Karpas-422 (cell line): Measurements from ENCODE around the gene UBP1. TPM values are rescaled to one million over a fixed set of nuclear protein-coding genes. Genes with fewer than 3 reads are reported as not detected.
"Not testable (repeated sequence)": the region's sequence is repeated elsewhere in the genome, so short reads cannot be mapped to it uniquely, and the experiment has no call there.

ENCODE experiments used
- DNase-seq: peaks from one replicate; pipeline ENCODE4 v3.0.0-alpha.2; 2015
- H2AFZ ChIP-seq: fragments of 200-600 bp; sonication (generic); 2 replicates; pipeline ENCODE4 v1.6.1; 2014; ENCODE audit warnings: antibody characterized with exemption, low read length, mixed read lengths
- H3K27ac ChIP-seq: fragments of 200-600 bp; sonication (generic); 2 replicates; pipeline ENCODE4 v1.5.1; 2014; ENCODE audit warnings: mild to moderate bottlenecking, low read length, moderate library complexity
- H3K27me3 ChIP-seq: fragments of 200-600 bp; sonication (generic); 2 replicates; pipeline ENCODE4 v1.6.1; 2014; ENCODE audit warnings: low read length, mixed read lengths
- H3K36me3 ChIP-seq: fragments of 200-600 bp; sonication (generic); 2 replicates; pipeline ENCODE4 v1.6.1; 2014; ENCODE audit warnings: low read length, mixed read lengths; ENCODE audit not compliant: insufficient read depth
- H3K4me1 ChIP-seq: fragments of 200-600 bp; sonication (generic); 2 replicates; pipeline ENCODE4 v1.6.1; 2014; ENCODE audit warnings: mild to moderate bottlenecking, low read length, mixed read lengths
- H3K4me2 ChIP-seq: fragments of 200-600 bp; sonication (generic); 2 replicates; pipeline ENCODE4 v1.6.1; 2014; ENCODE audit warnings: low read length, low read depth, mild to moderate bottlenecking; ENCODE audit not compliant: poor library complexity, severe bottlenecking
- H3K4me3 ChIP-seq: fragments of 200-600 bp; sonication (generic); 2 replicates; pipeline ENCODE4 v1.5.1; 2014; ENCODE audit warnings: mild to moderate bottlenecking, antibody characterized with exemption, low read length, mixed read lengths
- H3K79me2 ChIP-seq: fragments of 200-600 bp; sonication (generic); 2 replicates; pipeline ENCODE4 v1.6.1; 2014; ENCODE audit warnings: mild to moderate bottlenecking, low read length, mixed read lengths
- H3K9ac ChIP-seq: fragments of 200-600 bp; sonication (generic); 2 replicates; pipeline ENCODE4 v1.6.0; 2014; ENCODE audit warnings: low read length
- H3K9me2 ChIP-seq: fragments of 200-600 bp; sonication (generic), shearing (Covaris generic); replicated peaks from 2 replicates; pipeline ENCODE4 v1.6.0; 2014; ENCODE audit warnings: mild to moderate bottlenecking, low read length, moderate library complexity; ENCODE audit not compliant: insufficient read depth
- H3K9me3 ChIP-seq: fragments of 300-700, 200-600 bp; sonication (generic); 2 replicates; pipeline ENCODE4 v1.6.1; 2014; ENCODE audit warnings: low read length, mixed read lengths
- H4K20me1 ChIP-seq: fragments of 200-600 bp; sonication (generic); 2 replicates; pipeline ENCODE4 v1.6.1; 2014; ENCODE audit warnings: mild to moderate bottlenecking, antibody characterized with exemption, low read length, low read depth; ENCODE audit not compliant: insufficient read depth
- total RNA-seq: library from RNA; depleted of rRNA; stranded (reverse); fragments of >200 nt; shearing (Covaris generic); gene quantifications from 2 replicates; pipeline ENCODE4 v1.2.3, GENCODE V29; 2014; ENCODE audit warnings: low replicate concordance

UBP1 gene
- total RNA-seq, 1 experiment from 2014 or later: 95.7 TPM

DNA sequence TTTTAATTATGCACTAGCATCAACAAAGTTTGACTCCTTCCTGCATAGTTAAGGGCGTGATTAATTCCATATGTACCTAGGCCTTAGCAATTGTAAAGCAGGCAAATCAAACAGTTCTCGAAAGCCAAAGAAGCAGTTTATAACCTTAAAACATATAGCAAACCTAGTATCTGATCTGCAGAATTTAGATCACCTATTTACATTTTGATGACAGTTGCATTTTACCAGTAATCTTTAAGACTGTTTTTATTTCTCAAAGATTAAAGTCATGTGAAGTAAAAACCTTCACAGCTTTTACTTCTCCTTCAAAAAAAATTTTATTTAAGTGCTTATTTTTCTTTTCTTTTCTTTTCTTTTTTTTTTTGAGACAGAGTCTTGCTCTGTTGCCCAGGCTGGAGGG is 20.9 kb upstream of the UBP1 start:
- H3K36me3 ChIP-seq: peaks cover 13% of the 10 kb centered on the region; the same call in 1 of the 2 replicates
- H3K4me3 ChIP-seq: no peak overlapping the region
- peaks cover 6% of the 10 kb centered on the region for H3K4me1 ChIP-seq
- DNase-seq: no peak
- no peak overlapping the region for H3K9ac ChIP-seq
- H3K4me2 ChIP-seq: no peak overlapping the region
- no peaks in the 10 kb centered on the region for H3K27me3 ChIP-seq
- H3K9me3 ChIP-seq: peaks cover 12% of the 10 kb centered on the region
- H3K9me2 ChIP-seq: no peaks in the 10 kb centered on the region
- no peak overlapping the region for H3K27ac ChIP-seq
- H3K79me2 ChIP-seq: no peaks in the 10 kb centered on the region
- no peaks in the 10 kb centered on the region for H4K20me1 ChIP-seq
- no peak overlapping the region for H2AFZ ChIP-seq

DNA sequence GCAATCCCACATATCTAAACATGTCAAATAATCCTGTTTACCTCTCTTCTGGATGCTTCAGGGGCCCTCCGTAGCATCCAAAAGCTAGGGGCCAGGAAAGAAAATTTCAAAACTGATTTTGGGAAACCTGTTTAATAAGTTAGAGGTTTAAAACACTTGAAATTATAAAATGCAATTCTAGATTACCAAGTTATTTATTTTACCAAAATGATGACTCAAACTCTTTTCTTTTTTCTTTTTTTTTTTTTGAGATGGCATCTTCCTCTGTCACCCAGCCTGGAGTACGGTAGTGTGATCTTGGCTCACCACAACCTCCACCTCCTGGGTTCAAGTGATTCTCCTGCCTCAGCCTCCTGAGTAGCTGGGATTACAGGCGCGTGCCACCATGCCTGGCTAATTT is 19.4 kb upstream of the UBP1 start:
- not testable (repeated sequence) for DNase-seq, H3K4me2 ChIP-seq, H3K27me3 ChIP-seq, H4K20me1 ChIP-seq, H3K79me2 ChIP-seq, H3K4me3 ChIP-seq, H3K27ac ChIP-seq, H3K36me3 ChIP-seq, H3K9ac ChIP-seq, H3K4me1 ChIP-seq, H2AFZ ChIP-seq, H3K9me2 ChIP-seq
- peaks cover 12% of the 10 kb centered on the region for H3K9me3 ChIP-seq

- no peak overlapping the region for H3K4me2 ChIP-seq
- no peaks in the 10 kb centered on the region for H3K79me2 ChIP-seq
- no peak overlapping the region for H2AFZ ChIP-seq
- no peaks in the 10 kb centered on the region for H4K20me1 ChIP-seq
- H3K9me2 ChIP-seq: no peaks in the 10 kb centered on the region
- peaks cover 10% of the 10 kb centered on the region; the same call in 1 of the 2 replicates for H3K36me3 ChIP-seq
- no peaks in the 10 kb centered on the region for H3K27me3 ChIP-seq
- H3K27ac ChIP-seq: no peak overlapping the region
- DNase-seq: no peak
- peaks cover 12% of the 10 kb centered on the region for H3K9me3 ChIP-seq
- H3K4me1 ChIP-seq: no peaks in the 10 kb centered on the region
- no peak overlapping the region for H3K9ac ChIP-seq
- H3K4me3 ChIP-seq: no peak overlapping the region
These were observed 18.2 kb upstream of the UBP1 start for GRCh38 chr3:33458446-33458845.

DNA sequence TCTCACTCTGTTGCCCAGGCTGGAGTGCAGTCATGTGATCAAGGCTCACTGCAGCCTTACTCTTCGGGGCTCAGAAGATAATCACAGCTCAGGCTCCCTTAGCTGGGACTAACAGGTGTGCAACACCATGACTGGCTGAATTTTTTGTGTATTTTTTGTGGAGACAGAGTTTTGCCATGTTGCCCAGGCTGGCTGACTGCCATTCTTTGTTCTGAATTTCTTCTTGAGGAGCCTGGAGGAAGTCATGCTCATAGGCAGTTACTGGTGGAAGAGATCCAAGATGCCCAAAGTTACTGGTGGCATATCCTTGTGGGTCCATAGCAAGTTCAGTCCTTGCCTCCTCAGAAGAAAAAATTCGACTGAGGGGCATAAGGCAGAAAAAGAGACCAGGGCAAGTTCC is 16.6 kb upstream of the UBP1 start:
- Histone ChIP-seq H2AFZ (no peak overlapping the region), H3K9me2 (no peaks in the 10 kb centered on the region), H3K36me3 (peaks cover 10% of the 10 kb centered on the region; the same call in 1 of the 2 replicates), H3K4me3 (no peak overlapping the region), H4K20me1 (no peaks in the 10 kb centered on the region), H3K9me3 (peaks cover 12% of the 10 kb centered on the region), H3K4me2 (no peak overlapping the region), H3K4me1 (no peaks in the 10 kb centered on the region), H3K79me2 (no peaks in the 10 kb centered on the region), H3K9ac (no peak overlapping the region), H3K27me3 (no peaks in the 10 kb centered on the region), H3K27ac (no peak overlapping the region)
- DNase-seq: no peak

DNA sequence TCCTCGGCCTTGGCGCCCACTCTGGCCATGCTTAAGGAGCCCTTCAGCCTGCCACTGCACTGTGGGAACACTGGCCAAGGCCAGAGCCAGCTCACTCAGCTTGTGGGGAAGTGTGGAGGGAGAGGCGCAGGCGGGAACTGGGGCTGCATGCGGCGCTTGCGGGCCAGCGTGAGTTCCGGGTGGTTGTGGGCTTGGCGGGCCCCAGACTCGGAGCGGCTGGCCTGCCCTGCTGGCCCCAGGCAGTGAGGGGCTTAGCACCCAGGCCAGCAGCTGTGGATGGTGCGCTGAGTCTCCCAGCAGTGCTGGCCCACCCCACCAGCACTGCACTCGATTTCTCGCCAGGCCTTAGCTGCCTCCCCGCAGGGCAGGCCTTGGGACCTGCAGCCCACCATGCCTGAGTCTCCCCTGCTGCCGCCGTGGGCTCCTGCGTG is 13.1 kb upstream of the UBP1 start:
- no peaks in the 10 kb centered on the region for H3K9me2 ChIP-seq
- no peak overlapping the region for H3K27ac ChIP-seq
- H4K20me1 ChIP-seq: no peaks in the 10 kb centered on the region
- no peak overlapping the region for H2AFZ ChIP-seq
- DNase-seq: no peak
- no peaks in the 10 kb centered on the region for H3K79me2 ChIP-seq
- 0 out of 2 replicates have a peak, but pooled peaks cover 4% of the 10 kb centered on the region for H3K36me3 ChIP-seq
- no peaks in the 10 kb centered on the region for H3K9me3 ChIP-seq
- H3K4me1 ChIP-seq: no peaks in the 10 kb centered on the region
- no peak overlapping the region for H3K9ac ChIP-seq
- no peak overlapping the region for H3K4me3 ChIP-seq
- no peak overlapping the region for H3K4me2 ChIP-seq
- no peaks in the 10 kb centered on the region for H3K27me3 ChIP-seq

DNA sequence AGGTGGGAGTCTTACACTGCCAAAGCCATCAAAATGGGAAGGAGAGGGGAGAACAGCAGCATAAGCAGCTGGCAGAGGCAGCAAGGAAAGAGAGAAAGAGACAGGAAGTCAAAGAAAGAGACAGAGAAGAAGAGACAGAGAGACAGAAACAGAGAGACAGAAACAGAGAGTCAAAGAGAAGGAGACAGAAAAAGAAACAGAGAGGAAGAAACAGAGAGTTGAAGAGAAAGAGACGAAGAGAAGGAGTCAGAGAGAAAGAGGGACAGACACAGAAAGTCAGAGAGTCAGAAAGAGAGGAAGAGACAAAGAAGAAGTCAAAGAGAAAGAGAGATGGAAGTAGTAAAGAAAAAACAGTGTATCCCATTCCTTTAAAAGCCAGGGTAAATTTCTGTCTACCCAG is 11.8 kb upstream of the UBP1 start:
- not testable (repeated sequence) for H4K20me1 ChIP-seq, H3K4me1 ChIP-seq, H3K9me2 ChIP-seq, H3K4me2 ChIP-seq, H3K9ac ChIP-seq, H3K79me2 ChIP-seq, DNase-seq, H2AFZ ChIP-seq, H3K27me3 ChIP-seq, H3K27ac ChIP-seq, H3K36me3 ChIP-seq, H3K9me3 ChIP-seq, H3K4me3 ChIP-seq

GRCh38 chr3:33447958-33448357 is 7.8 kb upstream of the UBP1 start:
- H3K4me2 ChIP-seq: no peak overlapping the region
- no peaks in the 10 kb centered on the region for H3K9me2 ChIP-seq
- no peaks in the 10 kb centered on the region for H3K36me3 ChIP-seq
- no peak overlapping the region for H3K27ac ChIP-seq
- no peak overlapping the region for H3K4me3 ChIP-seq
- DNase-seq: no peak
- H3K4me1 ChIP-seq: no peaks in the 10 kb centered on the region
- no peak overlapping the region for H3K9ac ChIP-seq
- H3K9me3 ChIP-seq: no peaks in the 10 kb centered on the region
- H2AFZ ChIP-seq: no peak overlapping the region
- H4K20me1 ChIP-seq: no peaks in the 10 kb centered on the region
- H3K79me2 ChIP-seq: no peaks in the 10 kb centered on the region
- H3K27me3 ChIP-seq: no peaks in the 10 kb centered on the region

GRCh38 chr3:33447256-33447625 is 7.0 kb upstream of the UBP1 start:
- not testable (repeated sequence) for H3K4me1 ChIP-seq, H3K4me2 ChIP-seq, H3K27ac ChIP-seq, H2AFZ ChIP-seq, H3K4me3 ChIP-seq, DNase-seq, H3K9me2 ChIP-seq, H3K36me3 ChIP-seq, H3K9me3 ChIP-seq, H4K20me1 ChIP-seq, H3K79me2 ChIP-seq, H3K27me3 ChIP-seq, H3K9ac ChIP-seq

DNA sequence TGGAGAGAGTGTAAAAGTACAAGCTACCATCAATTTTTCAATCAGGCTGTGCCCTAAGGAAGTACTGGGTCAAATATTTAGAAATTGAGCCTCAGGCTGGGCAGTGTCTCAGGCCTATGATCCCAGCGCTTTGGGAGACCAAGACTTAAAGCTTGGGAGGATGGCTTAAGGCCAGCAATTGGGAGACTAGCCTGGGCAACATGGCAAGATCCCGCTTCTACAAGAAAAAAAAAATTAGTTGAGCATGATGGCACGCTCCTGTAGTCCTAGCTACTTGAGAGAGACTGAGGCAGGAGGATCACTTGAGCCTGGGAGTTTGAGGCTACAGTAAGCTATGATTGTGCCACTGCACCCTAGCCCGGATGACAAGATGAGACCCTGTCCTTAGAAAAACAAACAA is 2.0 kb upstream of the UBP1 start:
- DNase-seq: no peak
- peaks cover 23% of the 10 kb centered on the region for H3K4me1 ChIP-seq
- H2AFZ ChIP-seq: no peak overlapping the region
- H3K27ac ChIP-seq: peak overlapping the region; percentile 98
- peak overlapping the region; percentile 96; the same call in 1 of the 2 replicates for H3K9ac ChIP-seq
- no peaks in the 10 kb centered on the region for H3K36me3 ChIP-seq
- H3K4me2 ChIP-seq: peak overlapping the region; percentile 86
- H3K9me3 ChIP-seq: no peaks in the 10 kb centered on the region
- no peaks in the 10 kb centered on the region for H3K9me2 ChIP-seq
- peaks cover 25% of the 10 kb centered on the region for H4K20me1 ChIP-seq
- H3K4me3 ChIP-seq: peak overlapping the region; percentile 88
- peaks cover 27% of the 10 kb centered on the region for H3K79me2 ChIP-seq
- no peaks in the 10 kb centered on the region for H3K27me3 ChIP-seq
